Measurements from ENCODE around the gene MEX3C. TPM values are rescaled to one million over a fixed set of nuclear protein-coding genes. Genes with fewer than 3 reads are reported as not detected.

MEX3C gene
- total and polyA plus RNA-seq, 2 donors (not counting 1 experiment from before 2014, with no cell fraction given), result 29.1 to 92.4 TPM

GRCh38 chr18:51234117-51235008 lies 36.9 kb upstream of the MEX3C start:
- Histone ChIP-seq H4K20me1 (ENCODE audit: control insufficient read depth, insufficient read depth, low read length, poor library complexity, severe bottlenecking) (no peaks in the 10 kb centered on the region), H3K9ac (ENCODE audit: low read length) (no peak overlapping the region), H3K9me3 (ENCODE audit: control extremely low read depth in 1 of 3, control insufficient read depth in 2 of 3, insufficient read depth in 1 of 3, low read length in 2 of 3) (peaks cover 0 to 3% (median 0%) of the 10 kb centered on the region in 3 donors), H3K27ac (ENCODE audit: low read length in 2 of 2) (no peak overlapping the region), H3K79me2 (ENCODE audit: control insufficient read depth, insufficient read depth, low read length) (no peaks in the 10 kb centered on the region), H3K27me3 (replicated peaks in 1 of 4; ENCODE audit: control extremely low read depth in 1 of 4, control insufficient read depth in 3 of 4, insufficient read depth in 4 of 4, low read length in 3 of 4) (peaks cover 0 to 7% (median 0%) of the 10 kb centered on the region in 4 experiments), H3K36me3 (replicated peaks in 1 of 2; ENCODE audit: control extremely low read depth in 1 of 2, control insufficient read depth in 1 of 2, extremely low read depth in 1 of 2, insufficient read depth in 2 of 2, low read length in 1 of 2) (no peaks in the 10 kb centered on the region), H3K4me1 (ENCODE audit: control insufficient read depth in 2 of 2, insufficient read depth in 2 of 2, low read length in 2 of 2) (no peaks in the 10 kb centered on the region), H3K4me3 (ENCODE audit: control extremely low read depth in 1 of 5, extremely low read depth in 1 of 5, insufficient read depth in 1 of 5, low read depth in 2 of 5, low read length in 4 of 5) (no peak overlapping the region), H2AFZ (ENCODE audit: insufficient read depth, low read depth, low read length, poor library complexity, severe bottlenecking) (no peak overlapping the region), H3K4me2 (replicated peaks; ENCODE audit: low read depth, low read length, poor library complexity, severe bottlenecking) (no peak overlapping the region)
- no peak for DNase-seq
- CTCF ChIA-PET, result no interaction called here
- TF ChIP-seq EZH2 (IDR thresholded peaks at IDR 0.05; ENCODE audit: borderline replicate concordance, insufficient read depth, low read depth, low read length, poor library complexity, severe bottlenecking) (no peak), CTCF (IDR thresholded peaks at IDR 0.05) (no peak)
- no peaks in the 10 kb centered on the region for H3K4me1 Mint-ChIP-seq
- no peaks in the 10 kb centered on the region for H3K9me3 Mint-ChIP-seq (ENCODE audit: insufficient read depth)
- POLR2A ChIA-PET, result no interaction called here
- WGBS (ENCODE audit: insufficient coverage), result 83% methylated on average over 4 of the region's 11 CpGs
- no peak for ATAC-seq (ENCODE audit: low read depth)
- H3K27ac Mint-ChIP-seq, result no peak overlapping the region
- peaks cover 15% of the 10 kb centered on the region for H3K27me3 Mint-ChIP-seq
- H3K4me3 Mint-ChIP-seq, result no peak overlapping the region
- intact Hi-C loops (cut with micrococcal nuclease), result no loop called here

GRCh38 chr18:51229328-51229727 lies 31.8 kb upstream of the MEX3C start:
- no peaks in the 10 kb centered on the region for H4K20me1 ChIP-seq (ENCODE audit: control insufficient read depth, insufficient read depth, low read length, poor library complexity, severe bottlenecking)
- H3K4me2 ChIP-seq (replicated peaks; ENCODE audit: low read depth, low read length, poor library complexity, severe bottlenecking), result no peak overlapping the region
- CTCF ChIA-PET, result no interaction called here
- Mint-ChIP-seq H3K4me1 (no peaks in the 10 kb centered on the region), H3K9me3 (ENCODE audit: insufficient read depth) (no peaks in the 10 kb centered on the region), H3K4me3 (no peak overlapping the region), H3K27me3 (peaks cover 11% of the 10 kb centered on the region), H3K27ac (no peak overlapping the region)
- no peak for TF ChIP-seq EZH2 (IDR thresholded peaks at IDR 0.05; ENCODE audit: borderline replicate concordance, insufficient read depth, low read depth, low read length, poor library complexity, severe bottlenecking)
- no peak for TF ChIP-seq CTCF (IDR thresholded peaks at IDR 0.05)
- H3K4me1 ChIP-seq (ENCODE audit: control insufficient read depth in 2 of 2, insufficient read depth in 2 of 2, low read length in 2 of 2), result no peaks in the 10 kb centered on the region
- DNase-seq (no peak), ATAC-seq (ENCODE audit: low read depth) (no peak)
- 89% methylated on average over 3 of the region's 4 CpGs for WGBS (ENCODE audit: insufficient coverage)
- H3K9ac ChIP-seq (ENCODE audit: low read length), result no peak overlapping the region
- H3K27me3 ChIP-seq (replicated peaks in 1 of 4; ENCODE audit: control extremely low read depth in 1 of 4, control insufficient read depth in 3 of 4, insufficient read depth in 4 of 4, low read length in 3 of 4), result no peaks in the 10 kb centered on the region
- no peak overlapping the region for H2AFZ ChIP-seq (ENCODE audit: insufficient read depth, low read depth, low read length, poor library complexity, severe bottlenecking)
- no peak overlapping the region for H3K4me3 ChIP-seq (ENCODE audit: control extremely low read depth in 1 of 5, extremely low read depth in 1 of 5, insufficient read depth in 1 of 5, low read depth in 2 of 5, low read length in 4 of 5)
- H3K79me2 ChIP-seq (ENCODE audit: control insufficient read depth, insufficient read depth, low read length), result no peaks in the 10 kb centered on the region
- H3K27ac ChIP-seq (ENCODE audit: low read length in 2 of 2), result no peak overlapping the region
- POLR2A ChIA-PET, result no interaction called here
- intact Hi-C loops (cut with micrococcal nuclease), result no loop called here
- H3K36me3 ChIP-seq (replicated peaks in 1 of 2; ENCODE audit: control extremely low read depth in 1 of 2, control insufficient read depth in 1 of 2, extremely low read depth in 1 of 2, insufficient read depth in 2 of 2, low read length in 1 of 2), result no peaks in the 10 kb centered on the region
- H3K9me3 ChIP-seq (ENCODE audit: control extremely low read depth in 1 of 3, control insufficient read depth in 2 of 3, insufficient read depth in 1 of 3, low read length in 2 of 3), result peaks cover 0 to 3% (median 0%) of the 10 kb centered on the region in 3 donors
